WTC11 (cell line): Measurements from ENCODE around the gene ISM2.

Experiments used
- CTCF ChIP-seq: fragments of 200-600 bp; IDR thresholded peaks from 2 replicates; pipeline ENCODE4 v1.8.0; 2022; ENCODE audit warnings: antibody characterized with exemption
- MAX ChIP-seq: sonication (generic); formaldehyde crosslinking; IDR thresholded peaks from 2 replicates; pipeline ENCODE4 v1.8.0; 2022; ENCODE audit warnings: mild to moderate bottlenecking, missing genetic modification reagents
- NR3C1 ChIP-seq: sonication (generic); formaldehyde crosslinking; conservative IDR thresholded peaks from 2 replicates; pipeline ENCODE4 v1.8.1; 2023; ENCODE audit warnings: low read depth, mild to moderate bottlenecking, missing genetic modification reagents

GRCh38 chr14:77526266-77526665 lies 27.6 kb upstream of the ISM2 start:
- TF ChIP-seq CTCF, result no peak
- no peak for TF ChIP-seq NR3C1 (CRISPR knock-in tag)
- no peak for TF ChIP-seq MAX (CRISPR knock-in tag)
